Hematopoietic multipotent progenitor cell (in vitro differentiated cells): ENCODE measurements around the gene ZMYM3. TPM values are rescaled to one million over a fixed set of nuclear protein-coding genes. Genes with fewer than 3 reads are reported as not detected.

Experiments used
- DNase-seq, 3 donors: peaks; one replicate each; pipeline ENCODE4 v3.0.0-alpha.2; 2011 to 2015; ENCODE audit warnings: low read depth in 2 of 3, low spot score in 2 of 3
- total RNA-seq: library from RNA; depleted of rRNA; stranded (reverse); fragments of >200 nt; gene quantifications from one replicate; pipeline ENCODE4 v1.2.3, GENCODE V29; 2012

The ZMYM3 gene
- total RNA-seq, 1 donor, result 47.4 TPM

GRCh38 chrX:71253253-71254091 is 468 bp downstream of the ZMYM3 start:
- peak in 1 of 3 donors; percentile 58 for DNase-seq

GRCh38 chrX:71252221-71252620 is 1.7 kb downstream of the ZMYM3 start:
- DNase-seq, result no peak

DNA sequence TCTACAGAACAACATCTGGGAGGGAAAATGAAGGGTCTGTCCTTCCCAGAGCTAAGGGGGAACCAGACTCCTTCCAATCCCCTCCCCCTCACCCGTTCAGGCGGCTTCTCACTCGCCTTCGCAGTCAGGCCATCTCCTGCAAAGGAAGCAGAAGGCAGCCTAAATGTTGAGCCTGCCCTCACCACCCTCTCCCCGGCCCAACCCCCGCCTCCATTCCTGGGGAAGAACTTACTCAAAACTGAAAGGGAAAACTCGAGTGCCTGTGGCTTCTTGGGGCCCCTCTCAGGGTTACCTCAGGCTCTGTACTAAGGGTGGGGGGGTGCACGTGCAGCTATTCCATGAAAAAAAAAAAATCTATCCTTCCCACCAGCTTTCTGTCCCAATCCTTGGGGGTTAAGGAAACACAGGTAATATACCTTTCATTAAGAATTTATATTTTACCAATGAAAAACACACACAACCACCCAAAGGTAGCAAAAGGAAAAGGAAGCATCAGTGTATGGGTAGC is 2.4 kb downstream of the ZMYM3 start:
- peak in 1 of 3 donors; percentile 40 for DNase-seq

GRCh38 chrX:71250841-71251240 is 3.1 kb downstream of the ZMYM3 start:
- no peak for DNase-seq

- DNase-seq, result no peak
Measured at GRCh38 chrX:71245159-71245558, 8.8 kb downstream of the ZMYM3 start.

DNA sequence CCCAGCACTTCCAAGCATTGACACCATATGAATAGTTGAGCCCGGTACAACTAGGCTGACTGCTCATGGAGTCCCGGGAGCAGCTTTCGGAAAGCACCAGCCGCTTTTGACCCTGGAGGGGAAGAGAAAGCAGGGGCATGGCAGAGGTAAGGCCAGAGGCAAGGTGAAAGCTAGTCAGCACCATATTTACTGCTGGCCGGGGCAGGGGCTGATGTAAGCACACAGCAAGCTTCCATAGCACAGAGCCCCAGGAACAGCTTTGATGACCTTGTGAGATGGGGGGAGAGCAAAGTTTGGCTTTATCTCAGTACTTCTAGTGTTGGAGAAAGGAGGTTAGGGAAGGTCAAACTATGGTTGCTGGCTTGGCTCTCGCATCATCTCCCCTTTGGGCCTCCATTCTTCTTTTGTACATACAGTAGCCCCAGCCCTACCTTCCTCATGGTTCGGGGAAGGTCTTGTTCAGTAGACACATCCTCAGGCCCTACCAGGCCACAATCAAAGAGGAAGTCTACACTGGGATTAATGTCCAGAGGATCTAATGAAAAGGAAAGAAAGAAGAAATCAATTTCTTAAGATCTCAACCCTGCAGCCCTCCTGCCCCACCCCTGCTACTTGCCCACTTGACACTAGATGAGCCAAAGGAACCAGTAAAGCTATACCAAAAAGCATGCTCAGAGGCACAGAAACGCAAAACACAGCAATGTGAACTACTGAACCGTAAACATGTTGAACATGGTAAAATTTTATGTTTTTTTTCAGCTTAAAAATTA is 9.4 kb downstream of the ZMYM3 start:
- no peak for DNase-seq

GRCh38 chrX:71241301-71241700 is 12.6 kb downstream of the ZMYM3 start:
- no peak for DNase-seq

DNA sequence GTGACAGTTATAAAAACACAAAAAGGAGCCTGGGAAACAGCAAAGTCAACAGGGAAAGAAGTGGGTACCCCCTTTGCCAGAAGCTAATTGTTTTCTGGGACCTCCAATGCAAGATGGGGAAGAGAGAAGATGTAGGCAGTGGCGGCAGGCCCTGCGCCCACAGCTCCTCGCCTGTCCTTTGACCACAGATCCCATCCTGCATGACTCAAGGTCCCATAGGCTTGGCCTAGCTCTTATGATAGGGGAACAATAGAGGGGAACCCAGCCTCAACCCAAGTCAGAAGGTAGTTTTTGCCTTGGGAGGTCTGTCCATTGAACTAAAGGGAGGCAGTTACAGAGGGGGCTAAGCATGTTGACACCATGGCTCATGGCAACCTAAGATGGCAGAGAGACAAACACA is 14.2 kb downstream of the ZMYM3 start:
- no peak for DNase-seq

GRCh38 chrX:71236836-71237235 is 17.1 kb downstream of the ZMYM3 start:
- DNase-seq, result no peak

DNA sequence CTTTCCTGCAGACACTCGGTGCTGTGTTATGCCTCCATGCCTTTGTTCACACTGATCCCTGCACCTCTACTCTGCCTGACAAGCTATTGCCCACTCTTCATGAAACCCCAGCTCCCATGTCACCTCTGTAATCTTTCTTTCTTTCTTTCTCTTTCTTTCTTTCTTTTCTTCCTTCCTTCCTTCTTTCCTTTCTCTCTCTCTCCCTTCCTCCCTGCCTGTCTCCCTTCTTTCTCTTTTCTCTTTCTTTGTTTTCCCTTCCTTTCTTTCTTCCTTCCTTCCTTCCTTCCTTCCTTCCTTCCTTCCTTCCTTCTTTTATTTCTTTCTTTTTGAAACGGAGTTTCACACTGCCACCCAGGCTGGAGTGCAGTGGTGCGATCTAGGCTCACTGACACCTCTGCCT is 18.5 kb downstream of the ZMYM3 start:
- no peak for DNase-seq

DNA sequence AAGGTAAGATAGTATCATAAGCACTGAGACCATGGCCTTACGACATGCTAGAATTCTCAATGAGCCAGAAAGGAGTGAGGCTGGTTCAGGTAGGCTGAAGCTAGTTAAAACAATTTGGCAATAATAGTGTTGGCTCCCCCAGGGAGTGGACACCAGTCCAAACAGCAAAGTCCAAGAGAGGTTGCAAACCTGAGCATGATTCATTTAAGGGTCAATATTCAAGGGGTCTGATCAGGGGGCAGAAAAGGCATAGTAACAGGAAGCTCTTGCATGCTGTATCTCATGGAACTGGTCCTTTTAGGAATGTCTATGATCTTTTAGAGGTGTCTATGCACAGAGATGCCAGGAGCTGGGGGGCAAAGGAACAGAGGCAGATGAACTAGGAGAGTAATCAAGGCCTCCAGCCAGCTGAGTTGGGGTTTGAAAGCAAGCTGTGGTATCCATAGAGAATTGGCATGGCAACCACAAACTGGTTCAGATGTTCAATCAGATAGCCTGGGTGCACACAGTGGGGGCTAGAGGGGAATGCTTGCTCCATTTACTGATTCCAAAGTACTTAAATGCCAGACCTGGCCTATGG is 25.8 kb downstream of the ZMYM3 start:
- no peak for DNase-seq

- peak in 1 of 3 donors; percentile 36 for DNase-seq
Measured at GRCh38 chrX:71227370-71228062, 26.4 kb downstream of the ZMYM3 start.

- DNase-seq, result no peak
Measured at GRCh38 chrX:71225676-71226075, 28.3 kb downstream of the ZMYM3 start.

- DNase-seq, result no peak
Measured at GRCh38 chrX:71225009-71225408, 28.9 kb downstream of the ZMYM3 start.

- no peak for DNase-seq
Measured at GRCh38 chrX:71224098-71224708, 29.7 kb downstream of the ZMYM3 start.

DNA sequence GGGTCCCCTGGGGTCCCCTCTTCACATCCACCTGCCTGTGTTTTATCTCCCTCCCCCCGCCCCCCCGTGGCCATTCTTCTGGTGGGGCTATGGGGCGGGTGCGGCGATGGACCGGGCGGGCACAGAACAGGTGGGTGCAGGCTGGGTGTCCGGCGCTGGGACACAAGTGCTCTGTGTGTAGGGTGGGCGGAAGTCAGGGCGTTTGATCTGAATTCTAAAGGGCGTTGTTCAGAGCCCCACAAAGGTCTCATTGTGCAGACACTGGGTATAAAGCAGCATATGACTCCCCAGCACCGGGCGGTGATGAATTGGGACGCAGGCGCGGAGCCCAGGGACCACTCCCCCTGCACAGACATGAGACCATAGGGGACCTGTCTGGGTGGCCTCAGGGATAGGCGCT is 31.0 kb downstream of the ZMYM3 start, which contains the start of gene GJB1:
GJB1 (plus strand) TSS at position 296 of the 400 bp plus-strand sequence. CDS start 484 bp downstream, outside the sequence.
- DNase-seq, result no peak

- no peak for DNase-seq
Measured at GRCh38 chrX:71221145-71221544, 32.8 kb downstream of the ZMYM3 start.

DNA sequence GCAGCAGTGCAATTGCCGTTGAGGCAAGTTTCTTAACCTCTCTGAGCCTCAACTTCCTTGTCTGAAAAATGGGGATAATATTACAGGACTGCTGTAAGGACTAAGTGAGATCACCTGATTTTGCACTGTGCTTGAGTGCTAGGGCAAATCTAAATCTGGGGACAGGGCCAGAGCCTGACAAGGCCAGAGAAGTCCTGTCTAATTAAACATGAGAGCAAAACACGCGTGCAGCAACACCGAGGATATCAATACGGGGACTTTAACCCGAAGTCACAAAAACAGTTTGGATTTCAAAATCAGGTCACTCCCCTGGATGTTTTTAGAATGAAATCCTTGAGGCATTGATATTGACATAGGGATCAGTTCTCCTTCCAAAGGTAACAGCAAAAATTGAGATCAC is 36.6 kb downstream of the ZMYM3 start:
- no peak for DNase-seq

DNA sequence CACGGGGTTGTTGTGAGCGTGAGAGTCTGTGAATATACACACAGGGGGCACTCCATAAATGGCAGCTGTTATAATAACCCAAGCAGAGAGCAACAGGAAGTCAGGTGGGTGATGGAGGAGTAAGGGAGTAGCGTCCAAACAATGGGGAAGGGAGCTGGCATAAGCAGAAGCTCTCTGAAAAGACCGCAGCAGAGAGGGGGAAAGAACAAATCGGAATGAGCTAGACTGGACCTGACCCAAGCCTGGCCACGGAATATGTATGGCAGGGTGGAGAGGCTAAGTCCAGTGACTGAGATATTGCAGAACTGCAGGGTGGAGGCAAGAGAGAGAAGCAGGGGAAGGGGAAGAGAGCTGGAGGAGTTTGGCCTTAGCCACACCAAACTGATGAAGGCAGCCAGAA is 37.5 kb downstream of the ZMYM3 start:
- DNase-seq, result no peak

GRCh38 chrX:71215338-71215912 is 38.5 kb downstream of the ZMYM3 start:
- DNase-seq, result no peak
